Fibroblast of skin of abdomen (primary cell): ENCODE results near the gene DAB2IP.

Experiments used
- DNase-seq: peaks from one replicate; pipeline ENCODE4 v3.0.0-alpha.2; 2013

Gene DAB2IP

GRCh38 chr9:121820286-121821005, 169.0 kb downstream of the DAB2IP start:
- no peak for DNase-seq

DNA sequence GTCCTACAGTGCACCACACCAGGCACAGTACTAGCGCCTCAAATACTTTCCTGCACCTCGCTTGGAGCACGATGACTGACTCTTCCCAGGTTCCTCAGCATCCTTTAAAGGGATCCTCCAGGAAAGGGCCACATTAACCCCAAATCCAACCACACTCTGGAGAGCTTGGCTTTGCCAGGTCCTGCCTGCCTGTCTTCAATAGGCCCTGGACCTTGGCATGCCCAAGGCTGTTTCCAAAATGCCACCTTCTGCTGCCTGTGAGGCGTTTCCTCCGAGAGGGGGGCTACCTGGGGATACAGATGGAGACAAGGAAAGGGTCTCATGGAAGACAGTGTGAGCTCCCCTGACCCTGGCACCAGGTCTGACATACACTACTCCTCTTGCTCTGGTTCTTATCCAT, 169.9 kb downstream of the DAB2IP start:
- no peak for DNase-seq

- DNase-seq: no peak
These were observed 171.0 kb downstream of the DAB2IP start for GRCh38 chr9:121822093-121823085.

GRCh38 chr9:121823451-121824169, 172.2 kb downstream of the DAB2IP start:
- no peak for DNase-seq

DNA sequence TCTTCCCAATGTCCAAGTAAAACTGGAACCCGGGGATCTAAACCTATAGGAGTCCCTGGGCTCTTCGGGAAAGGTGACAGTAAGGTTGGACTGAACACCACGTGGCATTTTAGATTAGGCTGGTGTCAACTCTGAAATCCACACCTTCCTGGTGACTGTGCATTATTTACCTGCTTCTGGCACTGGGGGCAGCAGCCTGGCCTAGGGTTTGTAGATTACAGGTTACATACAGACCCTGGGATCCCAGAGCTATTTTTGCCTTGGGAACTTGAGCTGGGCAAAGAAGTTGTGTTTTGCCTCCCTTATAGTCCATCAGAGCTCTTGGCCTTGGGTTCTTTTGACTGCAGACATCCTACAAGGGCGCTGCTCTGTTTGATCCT, 173.2 kb downstream of the DAB2IP start:
- no peak for DNase-seq

DNA sequence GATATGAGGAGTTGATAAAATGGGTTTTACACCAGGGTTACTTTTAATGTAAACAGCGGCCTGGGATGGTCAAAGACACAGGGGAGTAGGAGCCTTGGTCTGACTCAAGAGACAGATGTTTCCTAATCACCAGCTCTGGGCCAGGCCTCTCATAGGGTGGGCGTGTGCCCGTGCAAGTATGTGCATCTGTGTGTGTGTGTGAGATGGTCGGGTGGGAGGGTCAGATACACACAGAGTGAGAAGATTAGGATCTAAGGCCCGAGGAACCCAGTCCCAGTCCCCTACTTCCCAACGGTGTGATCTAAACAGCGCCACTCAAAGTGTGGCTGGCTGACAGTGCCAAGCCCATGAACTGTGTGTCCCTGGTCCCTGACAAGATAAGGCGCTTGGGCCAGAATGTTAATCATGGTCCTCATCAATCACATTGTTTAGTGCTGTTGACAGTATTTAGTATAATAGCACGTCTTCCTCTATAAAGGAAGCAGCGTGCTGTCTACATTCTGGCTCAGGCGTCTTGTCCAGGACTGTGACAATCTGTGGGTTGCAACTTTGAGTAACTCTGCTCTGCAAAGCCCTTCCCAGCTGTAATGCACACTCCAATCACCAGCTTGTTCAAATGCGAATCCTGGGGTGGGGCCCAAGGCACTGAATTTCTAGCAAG, 173.7 kb downstream of the DAB2IP start:
- DNase-seq: peak; percentile 12

- no peak for DNase-seq
These were observed 175.3 kb downstream of the DAB2IP start for GRCh38 chr9:121826711-121827110.

DNA sequence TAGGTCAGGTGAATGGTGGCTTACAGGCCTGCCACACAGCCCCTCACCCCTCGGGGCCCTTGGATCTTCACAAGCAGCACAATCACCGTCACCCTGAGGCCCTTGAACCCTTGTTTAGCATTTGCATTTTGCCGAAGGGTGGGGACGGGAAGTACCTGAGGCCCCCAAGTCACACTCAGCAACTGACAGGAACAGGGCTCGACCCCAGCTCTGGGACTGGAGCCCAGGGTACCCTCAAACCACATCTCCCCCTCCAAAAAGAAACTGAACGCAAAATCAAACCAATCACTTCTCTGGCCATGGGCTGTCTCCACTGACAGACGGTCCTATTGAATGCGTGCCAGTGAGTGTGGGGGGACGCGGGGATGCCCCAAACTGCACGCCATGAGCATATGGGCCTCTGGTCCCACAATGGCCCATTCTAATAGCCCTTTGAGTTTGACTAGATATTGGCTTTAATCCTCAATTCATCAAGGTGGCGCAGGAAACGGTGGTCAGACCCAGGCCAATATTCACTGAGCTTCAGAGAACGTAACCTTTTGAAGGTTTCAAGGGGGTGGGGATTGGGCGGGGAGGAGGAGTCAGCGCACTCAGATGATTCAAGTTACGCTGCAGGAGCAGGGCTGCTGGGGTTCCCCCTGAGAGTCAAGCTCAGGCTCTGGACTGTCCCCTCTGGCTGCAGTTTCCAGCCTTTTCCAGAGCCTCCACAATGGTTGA, 176.0 kb downstream of the DAB2IP start:
- DNase-seq: no peak

DNA sequence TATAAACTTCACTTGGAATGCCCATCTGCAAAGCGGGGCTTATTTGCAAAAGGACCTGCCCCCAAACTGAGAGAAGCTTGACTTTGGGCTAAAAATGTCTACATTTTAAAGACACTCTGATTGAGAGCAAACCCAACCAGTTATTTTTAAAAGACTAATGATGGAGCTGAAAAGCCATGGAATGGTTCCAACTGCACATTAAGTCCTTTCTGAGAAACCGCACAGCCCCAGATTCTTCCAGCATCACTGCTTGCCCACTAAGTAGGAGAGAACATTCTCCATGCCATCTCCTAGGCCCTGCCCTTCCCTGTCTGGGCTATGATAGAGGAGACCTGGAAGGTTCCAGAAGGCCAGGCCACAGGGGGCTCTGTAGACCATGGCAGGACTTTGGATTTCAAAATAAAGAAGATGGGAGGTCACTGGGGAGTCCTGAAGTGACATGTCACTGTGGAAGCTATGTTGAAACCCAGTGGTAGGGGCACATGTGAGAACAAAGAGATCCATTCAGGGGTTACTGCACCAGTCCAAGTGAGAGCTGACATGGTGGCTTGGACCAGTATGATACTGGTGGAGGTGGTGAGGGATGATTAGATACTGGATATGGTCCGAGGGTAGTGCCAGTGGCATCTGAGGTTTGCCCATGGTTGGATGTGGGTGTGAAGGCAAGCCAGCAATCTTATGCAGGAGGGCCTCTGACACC, 179.2 kb downstream of the DAB2IP start:
- no peak for DNase-seq

DNA sequence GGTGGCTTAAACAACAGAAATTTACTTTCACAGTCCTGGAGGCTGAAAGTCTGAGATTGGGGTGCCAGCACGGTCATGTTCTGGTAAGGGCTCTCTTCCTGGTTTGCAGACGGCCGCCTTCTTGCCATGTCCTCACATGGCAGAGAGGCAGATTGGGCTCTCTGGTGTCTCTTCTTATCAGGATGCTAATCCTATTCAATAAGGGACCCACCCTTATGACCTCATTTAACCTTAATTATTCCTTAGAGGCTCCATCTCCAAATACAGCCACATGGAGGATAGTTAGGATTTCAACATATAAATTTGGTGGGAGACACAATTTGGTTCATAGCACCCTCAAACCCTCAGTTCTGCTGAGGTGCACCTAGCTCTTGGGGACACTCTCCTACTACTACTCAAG, 180.4 kb downstream of the DAB2IP start:
- DNase-seq: no peak

DNA sequence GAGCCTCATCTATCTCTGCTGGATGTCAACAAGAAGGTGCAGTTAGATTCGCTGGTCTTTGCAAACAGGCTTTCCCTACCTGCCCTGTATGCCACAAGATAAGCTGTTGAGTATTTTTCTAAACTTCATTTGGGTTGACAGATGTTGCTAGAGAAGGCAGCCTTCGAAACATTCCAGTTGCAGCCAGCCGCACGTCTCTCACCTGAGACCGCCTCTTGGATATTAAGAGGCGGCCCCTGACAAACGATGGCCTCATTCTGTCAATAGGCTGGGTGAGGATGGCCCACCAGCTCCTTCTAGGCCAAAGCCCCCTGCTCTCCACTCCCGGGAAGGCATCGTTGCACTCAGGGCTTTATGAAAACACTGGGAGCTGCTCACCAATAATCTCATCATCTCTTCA, 181.6 kb downstream of the DAB2IP start:
- DNase-seq: no peak
